Dermis blood vessel endothelial cell (primary cell): Measurements from ENCODE around the gene NKX2-2. TPM values are rescaled to one million over a fixed set of nuclear protein-coding genes. Genes with fewer than 3 reads are reported as not detected.

Experiments used
- DNase-seq: peaks from one replicate; pipeline ENCODE4 v3.0.0; 2010
- total RNA-seq: library from RNA; depleted of rRNA; stranded (reverse); fragments of >200 nt; gene quantifications from 2 replicates; pipeline ENCODE4 v1.2.3, GENCODE V29; 2014

NKX2-2 gene
- total RNA-seq, 1 donor from 2014 or later: not detected

GRCh38 chr20:21521596-21522480, 8.0 kb upstream of the NKX2-2 start:
- no peak for DNase-seq

GRCh38 chr20:21520702-21521595, 7.1 kb upstream of the NKX2-2 start:
- DNase-seq: no peak

- DNase-seq: no peak
These were observed 5.3 kb upstream of the NKX2-2 start for GRCh38 chr20:21519136-21519584.

- no peak for DNase-seq
These were observed 4.6 kb upstream of the NKX2-2 start for GRCh38 chr20:21518292-21518991.

- DNase-seq: no peak
These were observed 3.9 kb upstream of the NKX2-2 start for GRCh38 chr20:21517566-21518277.

- DNase-seq: no peak
These were observed 3.1 kb upstream of the NKX2-2 start for GRCh38 chr20:21516861-21517565.

GRCh38 chr20:21516180-21516567, 2.3 kb upstream of the NKX2-2 start:
- no peak for DNase-seq

- DNase-seq: no peak
These were observed 1.7 kb upstream of the NKX2-2 start for GRCh38 chr20:21515300-21516179.

- no peak for DNase-seq
These were observed 838 bp upstream of the NKX2-2 start for GRCh38 chr20:21514553-21515251.

GRCh38 chr20:21513181-21513663, 642 bp downstream of the NKX2-2 start:
- no peak for DNase-seq

GRCh38 chr20:21512634-21513180, 1.2 kb downstream of the NKX2-2 start:
- DNase-seq: no peak

- no peak for DNase-seq
These were observed 1.8 kb downstream of the NKX2-2 start for GRCh38 chr20:21511850-21512633.

GRCh38 chr20:21511485-21511849, 2.4 kb downstream of the NKX2-2 start:
- DNase-seq: no peak

GRCh38 chr20:21510414-21511384, 3.2 kb downstream of the NKX2-2 start:
- no peak for DNase-seq

GRCh38 chr20:21509597-21510371, 4.1 kb downstream of the NKX2-2 start:
- no peak for DNase-seq

- no peak for DNase-seq
These were observed 4.7 kb downstream of the NKX2-2 start for GRCh38 chr20:21509079-21509596.
